CD14-positive monocyte (primary cell): ENCODE measurements around the gene SSTR4. TPM values are rescaled to one million over a fixed set of nuclear protein-coding genes. Genes with fewer than 3 reads are reported as not detected.
A peak's percentile ranks its signal among the peaks of the same experiment; 100 is the strongest.

Source experiments
- DNase-seq, 3 donors: peaks; one replicate each; pipeline ENCODE4 v3.0.0-alpha.2; 2011 to 2022
- H2AFZ ChIP-seq: 2 replicates; pipeline ENCODE4 v1.6.0; 2012; ENCODE audit warnings: mild to moderate bottlenecking, low read depth, low read length, inconsistent platforms; ENCODE audit not compliant: insufficient read depth, poor library complexity, severe bottlenecking
- H3K27ac ChIP-seq, 2 donors: 1 replicate in 1 of 2; 2 replicates in 1 of 2; pipeline ENCODE4 v1.5.1; 2012 to 2013; ENCODE audit warnings: low read length in 2 of 2, control low read depth in 1 of 2, inconsistent platforms in 1 of 2, low read depth in 1 of 2, mild to moderate bottlenecking in 1 of 2
- H3K27me3 ChIP-seq, 2 donors: one replicate each; pipeline versions ENCODE4 v1.6.0 to v1.6.1; 2011 to 2013; ENCODE audit warnings: low read length in 2 of 2; ENCODE audit not compliant: control insufficient read depth in 2 of 2, insufficient read depth in 2 of 2
- H3K36me3 ChIP-seq, 2 donors: replicated peaks in 1 of 2; 1 replicate in 1 of 2; 2 replicates in 1 of 2; pipeline versions ENCODE4 v1.5.1 to v1.6.1; 2012 to 2013; ENCODE audit warnings: low read length in 2 of 2, control low read depth in 1 of 2, inconsistent platforms in 1 of 2, mild to moderate bottlenecking in 1 of 2; ENCODE audit not compliant: insufficient read depth in 2 of 2, control insufficient read depth in 1 of 2
- H3K4me1 ChIP-seq, 2 donors: 1 replicate in 1 of 2; 2 replicates in 1 of 2; pipeline versions ENCODE4 v1.5.1 to v1.6.1; 2012 to 2013; ENCODE audit warnings: low read length in 2 of 2, control low read depth in 1 of 2, inconsistent platforms in 1 of 2, mild to moderate bottlenecking in 1 of 2, moderate library complexity in 1 of 2; ENCODE audit not compliant: insufficient read depth in 2 of 2, control insufficient read depth in 1 of 2
- H3K4me2 ChIP-seq: replicated peaks from 2 replicates; pipeline ENCODE3; 2012; ENCODE audit warnings: low read length, moderate library complexity, mild to moderate bottlenecking; ENCODE audit not compliant: poor library complexity, severe bottlenecking; ENCODE audit errors: extremely low read depth
- H3K4me3 ChIP-seq, 3 experiments: fragments of 200-600 bp in 1 of 3; sonication (generic) in 1 of 3; replicated peaks in 1 of 3; 1 replicate in 2 of 3; 2 replicates in 1 of 3; pipeline ENCODE4 v1.5.1; 2011 to 2013; ENCODE audit warnings: low read length in 3 of 3, mild to moderate bottlenecking in 3 of 3, control low read depth in 2 of 3, low read depth in 2 of 3, inconsistent platforms in 1 of 3, moderate library complexity in 1 of 3
- H3K79me2 ChIP-seq: 2 replicates; pipeline ENCODE4 v1.6.0; 2012; ENCODE audit warnings: mild to moderate bottlenecking, control low read depth, inconsistent platforms, low read length, moderate library complexity; ENCODE audit not compliant: insufficient read depth
- H3K9ac ChIP-seq: 2 replicates; pipeline ENCODE4 v1.6.0; 2017; ENCODE audit warnings: low read length, mild to moderate bottlenecking; ENCODE audit not compliant: insufficient read depth, poor library complexity, severe bottlenecking
- H3K9me3 ChIP-seq, 2 donors: replicated peaks in 1 of 2; 1 replicate in 1 of 2; 2 replicates in 1 of 2; pipeline versions ENCODE4 v1.5.1 to v1.6.1; 2012 to 2013; ENCODE audit warnings: low read length in 2 of 2, control low read depth in 1 of 2; ENCODE audit not compliant: control insufficient read depth in 1 of 2, insufficient read depth in 1 of 2
- H4K20me1 ChIP-seq: 2 replicates; pipeline ENCODE4 v1.6.0; 2012; ENCODE audit warnings: mild to moderate bottlenecking, low read length, control low read depth, moderate library complexity; ENCODE audit not compliant: insufficient read depth
- H3K27ac Mint-ChIP-seq, 7 donors: one replicate each; pipeline ENCODE4 v1.8.0; 2020; ENCODE audit warnings: mild to moderate bottlenecking in 7 of 7, mixed read lengths in 7 of 7, moderate library complexity in 6 of 7, inconsistent platforms in 2 of 7
- H3K27me3 Mint-ChIP-seq, 3 donors: one replicate each; pipeline ENCODE4 v1.8.0; 2021 to 2022; ENCODE audit warnings: low read depth in 3 of 3, mild to moderate bottlenecking in 3 of 3, mixed read lengths in 3 of 3, moderate library complexity in 3 of 3, inconsistent platforms in 1 of 3
- H3K36me3 Mint-ChIP-seq, 2 donors: one replicate each; pipeline ENCODE4 v1.8.0; 2020; ENCODE audit warnings: mixed read lengths in 2 of 2, inconsistent platforms in 1 of 2, mild to moderate bottlenecking in 1 of 2
- H3K4me1 Mint-ChIP-seq: one replicate; pipeline ENCODE4 v1.8.0; 2020; ENCODE audit warnings: mild to moderate bottlenecking, mixed read lengths
- H3K4me3 Mint-ChIP-seq, 2 donors: one replicate each; pipeline ENCODE4 v1.8.0; 2020; ENCODE audit warnings: mild to moderate bottlenecking in 2 of 2, mixed read lengths in 2 of 2, moderate library complexity in 1 of 2
- H3K9me3 Mint-ChIP-seq, 7 donors: one replicate each; pipeline ENCODE4 v1.8.0; 2020 to 2022; ENCODE audit warnings: mixed read lengths in 7 of 7, mild to moderate bottlenecking in 6 of 7, moderate library complexity in 6 of 7, inconsistent platforms in 2 of 7
- WGBS: methylation state at CpG from one replicate; pipeline ENCODE4 v1.1.5; 2013; ENCODE audit warnings: missing lambda C conversion rate; ENCODE audit not compliant: insufficient coverage; 5-methylcytosine and 5-hydroxymethylcytosine counted together
- intact Hi-C, 2 donors: fragments of 100-400 bp; cut with micrococcal nuclease; formaldehyde crosslinking; loops; one replicate each; pipeline versions ENCODE4 v1.15.0 to v1.15.1; 2023
- polyA plus RNA-seq, 3 donors: library from polyadenylated mRNA; depleted of rRNA in 1 of 3; unstranded in 2 of 3; stranded (reverse) in 1 of 3; fragments of 300-500 nt in 2 of 3; fragments of >200 nt in 1 of 3; fragmentation: Illumina TruSeq in 2 of 3; gene quantifications; 1 replicate in 2 of 3; 2 replicates in 1 of 3; pipeline ENCODE4 v1.2.3, GENCODE V29; 2012 to 2021
- TF ChIP-seq, protein P1 (sequence below): fragments of 200-600 bp; IDR thresholded peaks from one replicate; pipeline ENCODE4 v1.8.0; 2022; ENCODE audit warnings: antibody characterized with exemption, mild to moderate bottlenecking

The SSTR4 gene
- polyA plus RNA-seq, 3 donors: not detected

DNA sequence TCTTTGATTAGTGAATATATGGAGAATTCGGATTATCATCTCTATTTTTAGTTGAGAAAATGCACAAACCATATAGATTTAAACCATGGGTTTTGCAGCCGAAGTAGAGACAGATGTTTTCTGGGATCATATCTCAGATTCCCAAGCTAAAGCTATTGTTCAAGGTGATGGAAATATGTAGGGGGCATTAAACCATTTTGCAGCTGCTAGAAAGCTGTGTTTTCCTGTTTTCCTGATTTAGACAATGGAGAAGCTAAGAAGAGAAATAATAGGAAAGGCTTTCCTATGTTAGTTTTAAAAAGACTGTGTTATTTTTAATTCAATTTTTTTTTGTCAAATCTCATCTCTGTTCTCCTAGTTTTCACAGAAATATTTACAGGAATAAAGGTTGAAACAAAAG, 44.8 kb downstream of the SSTR4 start:
- H3K4me3 ChIP-seq: no peak overlapping the region

DNA sequence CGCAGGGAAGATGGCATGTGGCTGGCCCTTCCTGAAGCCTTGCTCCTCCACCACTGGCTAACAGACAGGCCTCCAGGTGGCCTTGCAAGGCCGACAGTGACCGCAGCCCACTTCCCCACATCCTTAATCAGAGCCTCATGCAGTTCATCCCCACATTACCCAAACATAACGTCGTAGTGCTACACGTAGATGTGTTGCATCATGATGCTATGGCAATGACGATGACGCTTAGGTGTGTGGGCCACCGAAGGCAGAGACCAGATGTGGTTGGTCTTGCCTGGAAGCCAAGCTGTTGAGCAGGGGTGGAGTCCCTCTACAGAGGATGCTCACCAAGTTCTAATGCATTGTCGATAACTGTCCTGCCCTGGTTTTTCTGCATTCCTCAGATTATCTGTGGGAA, 45.4 kb downstream of the SSTR4 start:
- Mint-ChIP-seq H3K4me1 (peaks cover 66% of the 10 kb centered on the region), H3K36me3 (peaks cover 81 to 86% of the 10 kb centered on the region in 2 donors), H3K4me3 (peak overlapping the region; percentile 94 to 97), H3K27me3 (peaks cover 0 to 3% (median 1%) of the 10 kb centered on the region in 3 donors), H3K27ac (peak overlapping the region; percentile 60 to 100 (median 97)), H3K9me3 (no peaks in the 10 kb centered on the region)
- WGBS: 58% methylated on average over 3 of the region's 10 CpGs
- DNase-seq: peak; percentile 65 to 83 (median 72)
- Histone ChIP-seq H3K9ac (no peak overlapping the region), H3K4me3 (peak overlapping the region in 1 of 3 experiments; percentile 88), H3K27ac (peak overlapping the region in 1 of 2 donors; percentile 97), H4K20me1 (peaks cover 71% of the 10 kb centered on the region), H2AFZ (no peak overlapping the region), H3K79me2 (peaks cover 84% of the 10 kb centered on the region), H3K4me2 (peak overlapping the region; percentile 95), H3K4me1 (peaks cover 55 to 69% of the 10 kb centered on the region in 2 donors), H3K36me3 (peaks cover 28 to 56% of the 10 kb centered on the region in 2 donors), H3K9me3 (no peaks in the 10 kb centered on the region), H3K27me3 (no peaks in the 10 kb centered on the region)
- TF ChIP-seq, protein P1, sequence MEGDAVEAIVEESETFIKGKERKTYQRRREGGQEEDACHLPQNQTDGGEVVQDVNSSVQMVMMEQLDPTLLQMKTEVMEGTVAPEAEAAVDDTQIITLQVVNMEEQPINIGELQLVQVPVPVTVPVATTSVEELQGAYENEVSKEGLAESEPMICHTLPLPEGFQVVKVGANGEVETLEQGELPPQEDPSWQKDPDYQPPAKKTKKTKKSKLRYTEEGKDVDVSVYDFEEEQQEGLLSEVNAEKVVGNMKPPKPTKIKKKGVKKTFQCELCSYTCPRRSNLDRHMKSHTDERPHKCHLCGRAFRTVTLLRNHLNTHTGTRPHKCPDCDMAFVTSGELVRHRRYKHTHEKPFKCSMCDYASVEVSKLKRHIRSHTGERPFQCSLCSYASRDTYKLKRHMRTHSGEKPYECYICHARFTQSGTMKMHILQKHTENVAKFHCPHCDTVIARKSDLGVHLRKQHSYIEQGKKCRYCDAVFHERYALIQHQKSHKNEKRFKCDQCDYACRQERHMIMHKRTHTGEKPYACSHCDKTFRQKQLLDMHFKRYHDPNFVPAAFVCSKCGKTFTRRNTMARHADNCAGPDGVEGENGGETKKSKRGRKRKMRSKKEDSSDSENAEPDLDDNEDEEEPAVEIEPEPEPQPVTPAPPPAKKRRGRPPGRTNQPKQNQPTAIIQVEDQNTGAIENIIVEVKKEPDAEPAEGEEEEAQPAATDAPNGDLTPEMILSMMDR: no peak
- intact Hi-C loops: loop anchor here (5.0 to 10.0 kb wide), 2 partner anchors 37 to 154 kb away; no protein-coding TSS in a partner anchor

More for the DNA sequence above, 44.8 kb downstream of the SSTR4 start:
- Histone ChIP-seq H3K9me3 (no peaks in the 10 kb centered on the region), H3K36me3 (peaks cover 32 to 62% of the 10 kb centered on the region in 2 donors), H3K4me1 (peaks cover 49 to 63% of the 10 kb centered on the region in 2 donors), H3K4me2 (peak overlapping the region; percentile 3), H3K27me3 (no peaks in the 10 kb centered on the region), H4K20me1 (peaks cover 71% of the 10 kb centered on the region), H3K79me2 (peaks cover 78% of the 10 kb centered on the region), H2AFZ (no peak overlapping the region), H3K27ac (no peak overlapping the region), H3K9ac (no peak overlapping the region)
- intact Hi-C loops: loop anchor here (5.0 to 10.0 kb wide), 2 partner anchors 37 to 155 kb away; no protein-coding TSS in a partner anchor
- Mint-ChIP-seq H3K4me1 (peaks cover 71% of the 10 kb centered on the region), H3K27ac (peak overlapping the region in 3 of 7 donors; percentile 18 to 100 (median 99)), H3K36me3 (peaks cover 84 to 91% of the 10 kb centered on the region in 2 donors), H3K27me3 (peaks cover 0 to 3% (median 1%) of the 10 kb centered on the region in 3 donors), H3K4me3 (no peak overlapping the region), H3K9me3 (no peaks in the 10 kb centered on the region)
- TF ChIP-seq, protein P1: no peak
- 100% methylated on average over 1 of the region's 2 CpGs for WGBS
- DNase-seq: no peak
